Endometrial microvascular endothelial cells (primary cell): ENCODE results near the gene CCDC157. TPM values are rescaled to one million over a fixed set of nuclear protein-coding genes. Genes with fewer than 3 reads are reported as not detected.
"Not testable (repeated sequence)": the region's sequence is repeated elsewhere in the genome, so short reads cannot be mapped to it uniquely, and the experiment has no call there.

ENCODE experiments used
- in situ Hi-C: cut with HindIII; loops from 2 replicates; pipeline ENCODE4 v1.10.0; 2017; ENCODE audit warnings: low sequenced_read_pairs, low pct_unique_long_range_greater_than_20kb; ENCODE audit errors: inconsistent ontology term
- total RNA-seq: library from RNA; depleted of rRNA; stranded (reverse); fragments of >200 nt; gene quantifications from one replicate; pipeline ENCODE4 v1.2.3, GENCODE V29; 2015; ENCODE audit errors: inconsistent ontology term

Gene CCDC157
- total RNA-seq, 1 donor from 2014 or later = 2.0 TPM

DNA sequence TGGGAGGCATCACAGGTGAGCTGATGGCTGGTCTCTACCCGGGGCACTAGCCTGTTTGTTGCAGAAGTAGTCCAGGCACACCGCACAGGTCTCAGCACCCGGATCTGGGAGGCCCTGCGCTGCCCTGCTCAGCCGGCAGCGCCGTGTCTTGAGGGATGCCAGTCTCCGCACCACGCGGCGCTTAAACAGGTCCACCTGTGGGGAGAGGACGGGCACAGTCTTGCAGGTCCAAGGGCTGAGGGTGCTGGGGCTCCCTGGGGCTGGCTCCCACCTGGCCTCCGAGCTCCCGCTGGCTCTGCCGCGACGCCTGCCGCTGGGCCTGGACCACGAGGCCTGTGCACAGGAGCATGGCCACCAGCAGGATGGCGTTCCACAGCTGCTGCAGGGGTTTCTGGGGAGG lies 23.2 kb downstream of the CCDC157 start:
- in situ Hi-C loops = no loop called here

DNA sequence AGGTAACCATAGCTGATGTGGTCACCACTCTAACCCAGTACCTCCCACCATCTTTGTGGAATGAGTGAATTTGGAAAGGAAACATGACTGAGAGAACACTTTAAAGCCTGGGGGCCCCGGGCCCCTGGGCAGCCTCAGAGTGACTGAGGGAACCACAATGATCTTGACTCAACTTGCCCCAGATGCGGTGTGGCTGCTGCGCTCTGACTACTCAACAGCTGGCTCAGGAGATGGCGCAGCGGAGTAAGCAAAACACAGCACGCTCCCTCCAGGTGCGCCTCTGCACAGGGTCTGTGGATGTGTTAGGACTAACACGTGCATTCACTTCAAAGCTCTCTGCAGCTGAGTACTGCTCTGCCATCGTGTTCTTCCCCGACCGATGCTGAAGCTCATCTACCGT lies 24.5 kb downstream of the CCDC157 start:
- in situ Hi-C loops = no loop called here

DNA sequence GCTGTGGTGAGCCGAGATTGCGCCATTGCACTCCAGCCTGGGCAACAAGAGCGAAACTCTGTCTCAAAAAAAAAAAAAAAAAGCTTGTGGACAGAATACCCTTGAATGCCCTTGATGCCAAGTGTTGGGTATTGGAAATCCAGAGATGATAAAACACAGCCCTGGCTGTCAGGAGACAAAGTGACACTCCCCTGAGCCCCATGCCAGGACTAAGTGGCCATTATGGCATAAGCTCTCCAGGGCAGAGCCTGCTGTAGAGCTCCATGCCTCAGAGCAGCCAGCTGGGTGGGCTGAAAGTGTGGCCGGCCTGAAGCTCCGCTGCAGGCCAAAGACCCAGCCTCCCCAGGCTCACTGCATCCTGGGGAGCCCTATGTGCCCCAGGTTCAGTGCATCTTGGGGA lies 25.5 kb downstream of the CCDC157 start:
- in situ Hi-C loops = no loop called here

DNA sequence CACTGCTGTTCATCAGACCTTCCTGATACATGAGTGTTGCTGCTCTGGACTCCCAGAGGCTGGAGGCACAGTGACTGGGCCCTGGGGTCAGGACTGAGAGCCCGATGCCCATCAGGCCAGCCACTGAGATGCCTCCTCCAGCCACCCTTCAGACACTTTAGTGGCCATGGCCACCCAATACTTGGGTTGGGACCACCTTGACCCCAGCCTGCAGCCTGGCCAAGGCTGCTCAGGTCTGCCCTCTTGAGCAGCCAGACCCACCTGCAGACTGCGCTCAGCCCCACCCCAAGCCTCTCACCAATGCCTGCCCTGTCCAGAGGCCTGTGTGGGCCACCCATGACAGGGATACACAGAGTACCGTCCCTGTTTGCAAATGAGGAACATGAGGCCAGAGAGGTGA lies 26.3 kb downstream of the CCDC157 start:
- in situ Hi-C loops = no loop called here

DNA sequence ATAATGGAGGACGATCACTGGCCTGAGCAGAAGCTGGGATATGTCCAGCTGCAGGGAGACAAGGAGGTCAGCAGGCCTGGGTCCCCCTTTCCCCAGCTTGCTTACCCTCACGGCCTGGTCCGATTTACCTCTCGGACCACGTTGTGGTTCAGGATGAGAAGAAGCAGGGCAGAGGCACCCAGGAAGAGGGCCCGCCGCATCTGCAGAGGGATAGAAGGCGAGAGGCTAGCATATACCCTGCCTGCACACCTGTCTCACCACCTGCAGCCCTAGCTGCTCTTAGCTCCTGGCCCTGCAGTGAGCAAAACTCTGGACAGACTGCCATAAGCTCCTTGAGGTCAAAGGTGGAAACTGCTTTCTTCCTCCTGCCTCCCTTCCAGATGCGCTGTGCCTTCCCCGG lies 29.1 kb downstream of the CCDC157 start:
- in situ Hi-C loops = no loop called here

DNA sequence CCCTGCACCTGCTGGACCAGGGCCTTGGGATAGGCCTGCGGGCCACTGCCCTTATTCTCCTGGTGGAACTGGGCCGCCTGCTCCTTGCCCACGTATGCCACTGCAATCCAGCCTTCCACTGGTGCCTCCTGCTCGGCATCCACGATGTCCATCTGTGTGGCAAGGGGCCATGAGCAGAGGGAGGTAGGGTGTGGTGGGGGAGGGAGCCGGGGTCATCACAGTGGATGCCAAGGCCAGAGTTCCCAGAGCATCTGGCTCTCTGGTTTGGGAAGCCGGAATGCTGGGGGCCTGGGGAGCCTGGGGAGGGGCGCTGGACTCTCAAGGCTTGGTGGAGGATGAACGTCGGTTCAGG lies 29.8 kb downstream of the CCDC157 start:
- in situ Hi-C loops = no loop called here

DNA sequence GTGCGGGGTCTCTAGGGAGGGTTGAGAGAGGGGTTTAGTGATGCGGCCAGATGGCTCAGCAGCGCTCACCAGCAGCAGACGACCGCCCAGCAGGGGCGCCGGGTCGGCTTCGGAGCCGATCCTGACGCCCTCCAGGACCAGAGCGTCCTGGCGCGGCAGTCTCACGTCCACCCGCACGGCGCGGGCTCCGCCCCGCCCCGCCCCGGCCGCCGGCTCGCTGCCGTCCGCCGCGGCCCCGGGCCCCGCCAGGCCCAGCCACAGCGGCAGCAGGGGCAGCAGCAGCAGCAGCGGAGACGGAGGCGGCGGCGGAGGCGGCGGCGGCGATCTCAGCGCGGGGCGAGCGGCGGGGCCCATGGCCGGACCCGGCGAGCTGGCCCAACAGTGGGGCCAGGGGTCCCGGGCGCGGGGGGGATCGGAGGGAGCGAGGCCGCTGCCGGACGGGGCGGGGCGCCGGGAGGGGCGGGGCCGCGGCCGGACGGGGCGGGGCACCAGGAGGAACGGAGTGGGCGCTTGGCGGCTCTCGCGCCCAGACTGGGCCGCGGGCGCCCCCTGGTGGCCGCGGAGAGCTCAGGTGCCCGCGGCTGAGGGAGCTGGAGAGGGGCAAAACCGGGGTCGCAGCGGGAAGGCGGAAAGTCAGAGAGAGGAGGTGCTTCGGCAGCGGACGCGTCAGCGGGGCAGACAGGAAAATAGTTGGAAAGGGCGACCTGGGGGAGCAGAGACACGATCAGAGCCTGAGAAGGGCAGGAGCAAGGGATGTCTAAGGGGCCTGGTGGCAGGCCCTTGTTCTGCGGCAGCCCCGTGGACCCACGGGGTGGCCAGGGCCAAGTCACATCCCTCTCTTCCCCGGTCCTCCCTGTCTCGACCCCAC lies 30.4 kb downstream of the CCDC157 start, which contains the start of gene RNF215:
TSS of gene RNF215 (minus strand) at position 452 of the 868 bp plus-strand sequence. CDS start at position 354, 98 bp downstream.
- in situ Hi-C loops = no loop called here

DNA sequence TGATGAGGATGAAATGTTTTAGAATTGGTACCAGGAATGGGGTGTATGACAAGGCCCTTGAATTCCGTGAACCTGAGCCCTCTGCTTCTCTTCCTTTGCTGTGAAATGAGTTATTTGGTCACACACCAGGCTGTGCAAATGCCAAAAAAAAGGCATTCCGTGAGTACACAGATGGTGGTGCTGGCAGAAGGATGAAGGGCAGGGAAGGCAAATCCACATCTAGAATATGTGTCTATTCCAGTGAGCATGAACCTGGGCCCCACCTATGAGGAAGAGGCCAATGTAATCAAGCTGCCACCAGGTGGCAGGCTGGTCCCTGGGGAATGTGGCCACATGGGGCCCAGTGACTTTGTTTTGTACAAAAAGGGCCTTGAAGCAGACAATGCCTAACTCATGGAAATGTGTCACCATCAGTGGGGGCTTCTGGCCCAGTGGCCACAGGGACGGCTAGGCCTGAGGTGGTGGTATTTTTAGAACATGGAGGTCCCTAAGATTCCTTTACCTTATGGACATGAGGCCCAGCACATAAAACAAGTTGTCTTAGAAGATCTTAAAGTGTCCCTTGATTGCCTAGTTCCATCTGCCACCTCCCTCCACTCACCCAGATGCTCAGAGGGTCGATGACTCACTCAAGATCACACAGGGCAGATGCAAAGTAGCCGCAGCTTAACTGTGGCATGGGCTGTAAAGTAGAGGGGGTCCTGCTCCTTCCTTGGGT lies 34.3 kb downstream of the CCDC157 start:
- in situ Hi-C loops = no loop called here

DNA sequence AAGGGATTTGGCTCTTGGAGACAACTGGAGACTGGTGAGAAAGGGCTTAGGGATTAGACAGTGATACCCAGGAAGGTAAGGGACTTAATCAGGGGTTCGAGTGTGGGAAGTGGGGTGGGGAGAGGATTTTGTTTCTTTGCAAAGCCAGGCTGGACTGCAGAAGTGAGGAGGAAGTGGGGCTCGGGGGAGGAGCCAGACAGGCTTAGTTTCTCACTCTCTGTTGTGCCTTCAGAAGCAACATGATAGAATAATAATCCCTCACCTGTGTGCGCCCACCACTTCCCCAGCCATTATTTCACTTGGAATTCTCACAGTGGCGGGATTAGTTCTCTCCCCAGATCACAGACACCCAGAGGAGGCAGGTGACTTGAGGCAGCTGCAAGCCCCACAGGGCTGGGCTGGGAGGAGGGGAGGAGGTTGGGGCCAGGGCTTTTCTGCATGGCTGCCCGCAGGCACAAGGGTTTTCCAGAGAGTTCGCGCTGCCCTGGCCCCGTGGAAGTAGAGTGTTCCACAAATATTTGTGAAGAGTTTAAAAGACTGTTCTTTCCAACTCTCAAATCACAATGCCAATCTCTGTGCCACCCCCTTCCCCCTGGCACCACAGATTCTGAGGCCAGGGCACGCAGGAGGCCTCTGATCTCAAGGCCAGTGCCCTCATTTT lies 36.0 kb downstream of the CCDC157 start:
- in situ Hi-C loops = no loop called here

DNA sequence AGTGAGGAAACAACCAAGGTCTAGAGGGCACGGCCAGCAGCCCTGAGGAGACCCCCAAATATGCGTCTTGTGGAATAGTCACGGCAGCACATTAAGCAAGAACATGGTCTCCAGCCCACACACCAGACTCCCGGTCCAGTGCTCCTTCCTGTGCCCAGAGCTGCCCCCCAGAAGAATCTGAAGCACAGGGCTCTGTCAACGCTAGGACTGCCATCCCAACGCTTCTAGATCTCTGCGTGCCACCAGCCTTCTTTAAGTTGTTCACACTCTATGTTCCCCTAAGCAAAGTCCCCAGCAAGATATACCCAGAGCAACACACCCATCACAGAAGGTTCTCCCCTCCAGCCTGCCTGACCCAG lies 36.5 kb downstream of the CCDC157 start:
- in situ Hi-C loops = no loop called here

DNA sequence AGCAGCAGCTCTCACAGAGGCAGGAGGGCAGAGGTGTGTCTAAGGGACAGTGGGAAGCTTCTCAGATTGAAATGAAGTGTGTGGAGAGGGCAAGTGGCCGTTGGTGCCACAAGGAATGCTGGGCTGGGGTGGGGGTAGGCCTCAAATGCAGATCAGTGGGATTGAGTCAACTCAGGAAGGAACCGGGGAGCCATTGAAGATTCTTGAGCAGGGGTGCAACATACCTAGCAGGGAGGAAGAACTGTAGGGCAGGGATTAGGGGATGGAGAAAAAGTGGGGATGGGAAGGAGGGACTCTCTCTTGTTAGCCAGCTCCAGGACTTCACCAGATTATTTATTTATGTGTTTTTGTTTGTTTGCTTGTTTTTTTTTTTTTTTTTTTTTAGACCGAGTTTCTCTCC lies 37.1 kb downstream of the CCDC157 start:
- in situ Hi-C loops = no loop called here

DNA sequence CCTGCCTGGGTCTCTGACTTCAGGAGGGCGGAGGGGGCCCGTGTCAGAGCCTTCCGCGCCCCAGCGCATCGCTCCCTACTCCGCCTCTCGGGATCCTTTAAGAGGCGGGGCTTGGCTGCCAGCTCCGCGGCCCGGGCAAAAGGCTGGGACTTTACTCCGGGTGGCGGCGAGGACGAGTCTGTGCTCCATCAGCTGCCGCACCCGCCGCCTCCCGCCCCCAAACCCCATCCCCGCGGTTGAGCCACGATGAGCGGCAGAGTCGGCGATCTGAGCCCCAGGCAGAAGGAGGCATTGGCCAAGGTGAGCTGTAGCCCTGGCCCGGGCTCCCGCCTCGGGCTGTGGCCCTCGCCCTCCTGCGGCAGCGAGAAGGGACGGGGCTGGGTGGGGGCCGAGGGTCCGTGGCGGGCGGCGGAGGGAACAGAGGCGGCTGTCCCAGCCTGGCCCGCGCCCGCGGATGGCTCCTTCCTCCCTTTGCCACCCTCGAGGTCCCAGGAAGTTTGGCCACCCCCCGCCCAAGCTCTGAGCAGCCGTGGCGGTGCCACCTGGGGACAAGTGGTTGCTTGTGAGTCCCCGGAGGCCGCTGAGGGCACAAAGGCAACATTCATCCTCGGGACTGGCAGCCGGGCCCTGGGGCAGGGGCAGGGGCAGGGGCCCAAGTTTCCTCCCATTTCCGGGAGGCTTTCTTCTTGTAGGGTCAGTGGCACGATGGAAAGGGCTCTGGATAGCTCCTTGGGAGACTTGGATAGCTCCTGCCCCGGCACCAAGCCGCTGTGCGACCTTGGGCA lies 40.3 kb downstream of the CCDC157 start, which contains the start of gene SEC14L2:
TSS of gene SEC14L2 (plus strand) at position 148 of the 785 bp plus-strand sequence. CDS start at position 247, 99 bp downstream.
- in situ Hi-C loops = no loop called here

DNA sequence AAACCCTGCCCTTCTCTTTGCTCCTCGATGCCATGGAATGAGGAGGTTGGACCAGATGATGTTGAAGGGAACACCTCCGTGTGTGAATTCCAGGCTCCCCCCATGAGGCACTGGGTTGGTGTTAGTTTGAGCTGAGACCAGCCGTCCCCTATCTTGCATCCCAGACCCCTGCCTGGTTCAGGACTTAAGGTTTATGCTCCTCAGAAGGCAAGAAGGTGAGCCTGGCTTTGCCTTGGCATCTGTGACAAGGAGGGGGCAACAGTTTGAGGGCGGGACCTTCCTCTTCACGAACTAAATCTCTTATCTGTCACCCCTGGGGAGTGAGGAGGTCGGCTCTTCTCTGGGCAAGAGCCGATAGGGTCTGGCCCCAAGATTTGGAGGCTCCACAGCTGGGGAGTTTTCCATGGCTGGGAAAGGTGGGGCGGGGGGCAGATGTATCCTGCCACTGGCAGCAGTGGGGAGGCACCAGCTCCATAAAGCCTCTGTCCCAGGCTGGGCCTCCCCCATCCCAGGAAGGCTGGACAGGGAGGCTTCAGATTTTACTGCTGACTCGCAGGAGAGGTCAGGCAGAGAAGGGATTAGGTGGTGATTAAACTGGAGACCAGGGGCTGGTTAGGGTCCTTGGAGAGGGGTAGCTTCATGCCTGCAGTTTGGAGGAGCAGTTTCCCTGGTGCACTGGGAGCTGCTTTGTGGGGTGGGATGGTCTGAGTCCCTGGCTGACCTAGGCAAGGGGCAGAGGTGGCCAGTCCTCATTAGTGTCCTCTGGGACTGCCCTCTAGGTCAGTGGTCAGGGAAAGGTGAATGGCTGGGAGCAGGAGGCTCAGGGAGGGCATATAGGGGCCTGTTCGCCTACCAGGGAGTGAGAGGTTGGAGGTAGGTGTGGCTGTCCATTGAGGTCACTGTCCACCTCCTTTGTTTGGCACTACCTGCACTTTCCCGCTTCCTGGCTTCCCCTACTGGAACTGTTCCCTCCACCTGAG lies 41.1 kb downstream of the CCDC157 start:
- in situ Hi-C loops = no loop called here

DNA sequence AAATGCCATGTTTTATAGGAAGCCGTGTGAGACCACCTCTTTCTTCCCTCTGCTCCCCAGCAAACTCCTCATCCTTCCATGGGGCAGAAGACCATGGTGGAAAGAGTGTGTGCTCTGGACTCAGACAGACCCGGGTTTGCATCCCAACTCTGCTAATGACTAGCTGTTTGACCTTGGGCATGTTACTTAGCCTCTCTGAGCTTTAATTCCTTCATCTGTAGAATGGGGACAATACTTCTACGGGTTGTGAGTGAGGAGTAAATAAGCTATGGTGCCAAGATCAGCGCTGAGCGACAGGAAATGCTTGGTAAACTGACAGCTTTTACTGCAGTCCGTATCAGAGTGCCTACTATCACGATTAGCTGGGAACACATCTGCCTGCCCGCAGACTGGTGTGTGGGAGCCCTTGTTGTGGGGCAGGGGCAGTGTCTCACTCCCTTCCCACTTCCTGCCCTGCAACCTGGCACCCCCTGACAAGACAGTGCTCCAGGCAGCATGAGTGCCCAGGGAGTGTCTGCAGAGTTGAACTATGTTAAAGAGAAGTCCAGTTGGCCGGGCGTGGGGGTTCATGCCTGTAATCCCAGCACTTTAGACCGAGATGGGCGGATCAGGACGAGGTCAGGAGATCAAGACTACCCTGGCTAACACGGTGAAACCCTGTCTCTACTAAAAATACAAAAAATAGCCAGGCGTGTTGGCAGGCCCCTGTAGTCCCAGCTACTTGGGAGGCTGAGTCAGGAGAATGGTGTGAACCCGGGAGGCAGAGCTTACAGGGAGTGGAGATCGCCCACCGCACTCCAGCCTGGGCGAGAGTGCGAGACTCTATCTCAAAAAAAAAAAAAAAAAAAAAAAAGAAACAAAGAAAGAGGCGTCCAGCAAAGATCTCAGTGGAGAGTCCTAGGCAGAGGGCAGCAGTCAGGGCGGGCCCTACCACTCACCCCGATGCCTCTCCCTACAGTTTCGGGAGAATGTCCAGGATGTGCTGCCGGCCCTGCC lies 42.2 kb downstream of the CCDC157 start:
- in situ Hi-C loops = no loop called here

DNA sequence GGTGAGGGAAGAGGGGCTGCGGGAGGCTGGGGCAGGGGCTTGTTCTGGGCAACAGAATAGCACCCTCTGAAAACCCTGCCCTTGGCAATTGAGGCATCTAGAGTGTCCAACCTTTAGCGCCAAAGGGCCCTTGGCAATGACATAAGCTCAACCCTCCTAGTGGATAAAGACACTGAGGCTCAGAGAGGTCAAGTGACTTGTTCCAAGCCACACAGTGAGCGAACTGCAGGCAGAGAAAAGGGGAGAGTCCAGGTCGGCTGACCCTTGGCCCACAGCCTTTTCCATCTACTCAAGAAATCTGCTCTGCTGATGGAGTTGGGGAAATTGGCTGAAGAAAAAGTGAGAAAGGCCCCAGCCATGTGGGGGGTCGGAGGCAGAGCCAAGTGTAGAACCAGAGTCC lies 42.9 kb downstream of the CCDC157 start:
- in situ Hi-C loops = no loop called here

DNA sequence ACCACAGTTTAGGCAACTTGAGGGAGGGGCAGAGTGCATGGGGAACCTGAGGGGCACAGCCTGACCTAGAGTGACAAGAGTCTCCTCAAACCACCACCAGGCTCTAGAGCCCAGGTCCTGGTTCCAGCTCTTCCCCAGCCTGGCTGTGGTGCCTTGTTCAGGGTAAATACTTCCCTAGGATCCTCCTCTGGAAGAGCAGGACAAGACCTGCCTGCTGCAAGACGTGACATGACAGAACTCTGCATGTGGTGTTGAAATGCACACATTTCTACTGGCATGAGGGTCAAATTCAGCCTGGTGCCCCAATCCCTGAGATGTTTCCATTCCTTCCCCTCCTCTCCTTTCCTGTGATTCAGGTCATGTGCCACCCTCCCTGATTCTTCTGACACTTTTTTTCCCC lies 43.4 kb downstream of the CCDC157 start:
- in situ Hi-C loops = no loop called here

DNA sequence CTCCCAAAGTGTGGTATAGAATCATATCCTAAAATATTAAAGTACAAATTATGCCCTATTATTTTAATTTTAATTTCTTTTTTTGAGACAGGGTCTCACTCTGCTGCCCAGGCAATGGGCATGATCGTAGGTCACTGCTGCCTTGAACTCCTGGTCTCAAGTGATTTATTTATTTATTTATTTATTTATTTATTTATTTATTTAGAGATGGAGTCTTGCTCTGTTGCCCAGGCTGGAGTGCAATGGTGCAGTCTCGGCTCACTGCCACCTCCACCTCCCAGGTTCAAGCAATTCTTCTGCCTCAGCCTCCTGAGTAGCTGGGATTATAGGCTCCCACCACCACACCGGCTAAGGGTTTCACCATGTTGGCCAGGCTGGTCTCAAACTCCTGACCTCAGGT lies 44.2 kb downstream of the CCDC157 start:
- in situ Hi-C loops = not testable (repeated sequence)
